Adrenal gland (tissue), 5 donors: Measurements from ENCODE around the gene PHAX.

Experiments
- POLR2A ChIP-seq, 2 donors: fragments of 450-650 bp; IDR thresholded peaks; one replicate each; pipeline ENCODE4 v1.6.1; 2017; ENCODE audit warnings: antibody characterized with exemption in 2 of 2, mild to moderate bottlenecking in 2 of 2, moderate library complexity in 1 of 2
- TF ChIP-seq, protein P1 (sequence below), 6 experiments: fragments of 450-650 bp in 4 of 6; fragments of 200-600 bp in 2 of 6; sonication (generic) in 1 of 6; IDR thresholded peaks; 1 replicate in 5 of 6; 2 replicates in 1 of 6; pipeline versions ENCODE4 v1.5.1 to v1.8.0; 2016 to 2021; ENCODE audit warnings: antibody characterized with exemption in 6 of 6, mild to moderate bottlenecking in 2 of 6, moderate library complexity in 1 of 6
- donor health status: DM: no; HTN: no; CAD: no.

- TF ChIP-seq, protein P1, sequence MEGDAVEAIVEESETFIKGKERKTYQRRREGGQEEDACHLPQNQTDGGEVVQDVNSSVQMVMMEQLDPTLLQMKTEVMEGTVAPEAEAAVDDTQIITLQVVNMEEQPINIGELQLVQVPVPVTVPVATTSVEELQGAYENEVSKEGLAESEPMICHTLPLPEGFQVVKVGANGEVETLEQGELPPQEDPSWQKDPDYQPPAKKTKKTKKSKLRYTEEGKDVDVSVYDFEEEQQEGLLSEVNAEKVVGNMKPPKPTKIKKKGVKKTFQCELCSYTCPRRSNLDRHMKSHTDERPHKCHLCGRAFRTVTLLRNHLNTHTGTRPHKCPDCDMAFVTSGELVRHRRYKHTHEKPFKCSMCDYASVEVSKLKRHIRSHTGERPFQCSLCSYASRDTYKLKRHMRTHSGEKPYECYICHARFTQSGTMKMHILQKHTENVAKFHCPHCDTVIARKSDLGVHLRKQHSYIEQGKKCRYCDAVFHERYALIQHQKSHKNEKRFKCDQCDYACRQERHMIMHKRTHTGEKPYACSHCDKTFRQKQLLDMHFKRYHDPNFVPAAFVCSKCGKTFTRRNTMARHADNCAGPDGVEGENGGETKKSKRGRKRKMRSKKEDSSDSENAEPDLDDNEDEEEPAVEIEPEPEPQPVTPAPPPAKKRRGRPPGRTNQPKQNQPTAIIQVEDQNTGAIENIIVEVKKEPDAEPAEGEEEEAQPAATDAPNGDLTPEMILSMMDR (IDR thresholded peaks at IDR 0.05): no peak
- no peak for TF ChIP-seq POLR2A (IDR thresholded peaks at IDR 0.05)
These were observed 2.8 kb downstream of the PHAX start for GRCh38 chr5:126603402-126603991.
